Pancreas (tissue), 10 donors: ENCODE results near the gene MARS2. TPM values are rescaled to one million over a fixed set of nuclear protein-coding genes. Genes with fewer than 3 reads are reported as not detected.

Experiments
- ATAC-seq, 4 donors: fragments of 200-7000 bp; cut with Tn5 transposase; one replicate each; pipeline versions ENCODE4 v1.8.0 to v1.9.1; 2020; ENCODE audit warnings: mild to moderate bottlenecking in 4 of 4, moderate library complexity in 4 of 4
- DNase-seq, 6 donors: peaks; one replicate each; pipeline ENCODE4 v3.0.0-alpha.2; 2020
- FAIRE-seq: peaks from 2 replicates; lab custom pipeline; 2012; peaks lifted over from hg19 to GRCh38; lab: Jason Lieb, UNC
- H3K27ac ChIP-seq, 4 donors: fragments of 200-600 bp; sonication (generic); 1 replicate in 3 of 4; 2 replicates in 1 of 4; pipeline versions ENCODE4 v1.5.0 to v1.8.0; 2020
- H3K27me3 ChIP-seq, 4 donors: fragments of 200-600 bp; one replicate each; pipeline ENCODE4 v1.8.0; 2021
- H3K36me3 ChIP-seq, 3 donors: fragments of 200-600 bp; sonication (generic) in 1 of 3; one replicate each; pipeline versions ENCODE4 v1.5.0 to v1.8.0; 2020 to 2021
- H3K4me1 ChIP-seq, 3 donors: fragments of 200-600 bp; one replicate each; pipeline ENCODE4 v1.8.0; 2021
- H3K4me3 ChIP-seq, 4 donors: fragments of 200-600 bp; sonication (generic) in 2 of 4; one replicate each; pipeline versions ENCODE4 v1.5.0 to v1.8.0; 2020 to 2021
- H3K9me3 ChIP-seq, 4 donors: fragments of 200-600 bp; one replicate each; pipeline ENCODE4 v1.8.0; 2021
- CTCF ChIP-seq, 4 donors: fragments of 200-600 bp; sonication (generic) in 3 of 4; IDR thresholded peaks; one replicate each; pipeline versions ENCODE4 v1.5.0 to v1.8.0; 2021; ENCODE audit warnings: antibody characterized with exemption in 4 of 4
- WGBS, 2 donors: extraction: QIAGEN DNeasy Blood & Tissue Kit; methylation state at CpG; one replicate each; pipeline ENCODE4 v1.1.7; 2013; 5-methylcytosine and 5-hydroxymethylcytosine counted together
- intact Hi-C, 3 donors: fragments of 100-400 bp; cut with DNase I; formaldehyde crosslinking; loops; one replicate each; pipeline versions ENCODE4 v1.11.1 to v1.14.2; 2022
- polyA plus RNA-seq, 2 donors: library from polyadenylated mRNA; stranded (reverse); fragments of 200-250 nt; gene quantifications; one replicate each; pipeline ENCODE4 v1.2.3, GENCODE V29; 2013
- total RNA-seq, 6 donors: library from RNA; stranded (reverse); fragmentation: NEBNext Ultra II Directional in 4 of 6; extraction: Animal tissue kit (Norgen Biotek cat#: 25700) in 4 of 6; gene quantifications; one replicate each; pipeline versions ENCODE4 v1.2.1 to v1.2.4, GENCODE V29; 2021 to 2023
- donor health status: healthy with polysubstance abuse.
- donor health status: DM: no; HTN: no; CAD: no; lungs with moderate emphysema.
- donor health status: DM: no; HTN: no; CAD: no.
- donor health status: control.
- donor health status: control.
- donor health status: Bipolar disorder and iron deficiency.
- donor health status: DM: yes; HTN: yes; CAD: no.
- donor health status: DM: no; HTN: no; CAD: no.
- donor health status: DM: no; HTN: no; CAD: no.
- donor health status: DM: yes; HTN: yes; CAD: no.

The MARS2 gene
- total and polyA plus RNA-seq, 8 donors: 1.4 to 5.3 (median 3.2) TPM

- FAIRE-seq (no peak), DNase-seq (no peak), ATAC-seq (no peak)
Measured at GRCh38 chr2:197669077-197669476, 36.1 kb upstream of the MARS2 start.

GRCh38 chr2:197672371-197672893, 32.7 kb upstream of the MARS2 start:
- no peaks in the 10 kb centered on the region for H3K9me3 ChIP-seq
- intact Hi-C loops: no loop called here
- H3K27me3 ChIP-seq: no peaks in the 10 kb centered on the region
- no peak overlapping the region for H3K4me3 ChIP-seq
- no peaks in the 10 kb centered on the region for H3K36me3 ChIP-seq
- no peak for TF ChIP-seq CTCF (IDR thresholded peaks at IDR 0.05)
- ATAC-seq (no peak), DNase-seq (no peak), FAIRE-seq (no peak)
- no peaks in the 10 kb centered on the region for H3K4me1 ChIP-seq
- 15 to 19% methylated on average over 1 of the region's 1 CpG for WGBS, 2 donors
- H3K27ac ChIP-seq: peak overlapping the region in 1 of 4 donors; percentile 17

More at GRCh38 chr2:197669077-197669476, 36.1 kb upstream of the MARS2 start:
- no peak overlapping the region for H3K27ac ChIP-seq
- no peak for TF ChIP-seq CTCF (IDR thresholded peaks at IDR 0.05)
- intact Hi-C loops: no loop called here
- H3K36me3 ChIP-seq: no peaks in the 10 kb centered on the region
- no peaks in the 10 kb centered on the region for H3K27me3 ChIP-seq
- H3K4me1 ChIP-seq: no peaks in the 10 kb centered on the region
- H3K9me3 ChIP-seq: no peaks in the 10 kb centered on the region
- H3K4me3 ChIP-seq: no peak overlapping the region

GRCh38 chr2:197673106-197673505, 32.1 kb upstream of the MARS2 start:
- WGBS, 2 donors: 53 to 55% methylated on average over 5 of the region's 5 CpGs
- FAIRE-seq (no peak), ATAC-seq (peak in 3 of 4 donors; percentile 34 to 60 (median 40)), DNase-seq (no peak)
- Histone ChIP-seq H3K9me3 (no peaks in the 10 kb centered on the region), H3K36me3 (no peaks in the 10 kb centered on the region), H3K4me1 (no peaks in the 10 kb centered on the region), H3K4me3 (peak overlapping the region in 1 of 4 donors; percentile 10), H3K27me3 (no peaks in the 10 kb centered on the region), H3K27ac (peak overlapping the region in 2 of 4 donors; percentile 17)
- TF ChIP-seq CTCF (IDR thresholded peaks at IDR 0.05): no peak
- intact Hi-C loops: no loop called here

- no peak for TF ChIP-seq CTCF (IDR thresholded peaks at IDR 0.05)
- intact Hi-C loops: no loop called here
- DNase-seq: no peak
Measured at GRCh38 chr2:197673606-197674005, 31.6 kb upstream of the MARS2 start.

GRCh38 chr2:197674060-197674459, 31.1 kb upstream of the MARS2 start:
- H3K27ac ChIP-seq: peak overlapping the region in 1 of 4 donors; percentile 67
- WGBS, 2 donors: 10 to 14% methylated on average over 1 of the region's 1 CpG
- no peaks in the 10 kb centered on the region for H3K9me3 ChIP-seq
- intact Hi-C loops: no loop called here
- FAIRE-seq (no peak), ATAC-seq (peak in 3 of 4 donors; percentile 40 to 63 (median 45)), DNase-seq (no peak)
- peak overlapping the region in 2 of 4 donors; percentile 19 to 23 for H3K4me3 ChIP-seq
- no peaks in the 10 kb centered on the region for H3K27me3 ChIP-seq
- H3K36me3 ChIP-seq: no peaks in the 10 kb centered on the region
- H3K4me1 ChIP-seq: no peaks in the 10 kb centered on the region
- TF ChIP-seq CTCF (IDR thresholded peaks at IDR 0.05): no peak

More at GRCh38 chr2:197673606-197674005, 31.6 kb upstream of the MARS2 start:
- Histone ChIP-seq H3K27me3 (no peaks in the 10 kb centered on the region), H3K27ac (peak overlapping the region in 2 of 4 donors; percentile 17), H3K4me1 (no peaks in the 10 kb centered on the region), H3K9me3 (no peaks in the 10 kb centered on the region), H3K4me3 (peak overlapping the region in 1 of 4 donors; percentile 10), H3K36me3 (no peaks in the 10 kb centered on the region)
- WGBS, 2 donors: 12 to 22% methylated on average over 1 of the region's 1 CpG
- FAIRE-seq (no peak), ATAC-seq (peak in 1 of 4 donors; percentile 16)
